Liver (tissue), 9 donors: ENCODE measurements around the gene TINAG. TPM values are rescaled to one million over a fixed set of nuclear protein-coding genes. Genes with fewer than 3 reads are reported as not detected.

Experiments used
- DNase-seq: peaks from one replicate; pipeline ENCODE4 v3.0.0-alpha.2; 2017; ENCODE audit warnings: low spot score
- H3K27ac ChIP-seq, 2 donors: one replicate each; pipeline ENCODE4 v1.7.0; 2013; ENCODE audit warnings: inconsistent platforms in 2 of 2, low read length in 2 of 2, control low read depth in 1 of 2, low read depth in 1 of 2, mild to moderate bottlenecking in 1 of 2
- H3K27me3 ChIP-seq, 4 donors: one replicate each; pipeline versions ENCODE4 v1.6.1 to v1.7.0; 2013; ENCODE audit warnings: low read length in 3 of 4, inconsistent platforms in 1 of 4, mild to moderate bottlenecking in 1 of 4, moderate library complexity in 1 of 4; ENCODE audit not compliant: control insufficient read depth in 4 of 4, insufficient read depth in 4 of 4
- H3K36me3 ChIP-seq, 4 donors: one replicate each; pipeline versions ENCODE4 v1.6.1 to v1.7.0; 2013; ENCODE audit warnings: low read length in 3 of 4, mild to moderate bottlenecking in 3 of 4, low read depth in 1 of 4, moderate library complexity in 1 of 4; ENCODE audit not compliant: control insufficient read depth in 4 of 4, insufficient read depth in 3 of 4
- H3K4me1 ChIP-seq, 4 donors: one replicate each; pipeline versions ENCODE4 v1.6.1 to v1.7.0; 2013; ENCODE audit warnings: low read length in 3 of 4, mild to moderate bottlenecking in 3 of 4, moderate library complexity in 1 of 4; ENCODE audit not compliant: control insufficient read depth in 4 of 4, insufficient read depth in 4 of 4
- H3K4me3 ChIP-seq, 3 donors: one replicate each; pipeline versions ENCODE4 v1.6.1 to v1.7.0; 2013; ENCODE audit warnings: low read length in 3 of 3, control low read depth in 1 of 3, low read depth in 1 of 3, mild to moderate bottlenecking in 1 of 3
- H3K9ac ChIP-seq, 2 donors: one replicate each; pipeline ENCODE4 v1.7.0; 2013; ENCODE audit warnings: low read length in 2 of 2, mild to moderate bottlenecking in 2 of 2, moderate library complexity in 2 of 2, control low read depth in 1 of 2, low read depth in 1 of 2
- H3K9me3 ChIP-seq, 4 donors: one replicate each; pipeline versions ENCODE4 v1.6.1 to v1.7.0; 2013; ENCODE audit warnings: low read length in 3 of 4; ENCODE audit not compliant: control insufficient read depth in 4 of 4
- CTCF ChIP-seq: fragments of 150-350 bp; IDR thresholded peaks from 2 replicates; pipeline ENCODE4 v1.5.1; 2017; ENCODE audit warnings: improper control_type of control experiment, low read depth, low read length; ENCODE audit not compliant: missing input control
- EGR1 ChIP-seq, 2 donors: IDR thresholded peaks; 2 replicates each; pipeline ENCODE4 v1.6.1; 2016 to 2018; ENCODE audit warnings: antibody characterized with exemption in 2 of 2, low read depth in 2 of 2
- FOXA1 ChIP-seq: IDR thresholded peaks from 2 replicates; pipeline ENCODE4 v1.6.1; 2016; ENCODE audit warnings: antibody characterized with exemption
- FOXA2 ChIP-seq: IDR thresholded peaks from 2 replicates; pipeline ENCODE4 v1.6.1; 2016; ENCODE audit warnings: antibody characterized with exemption
- GABPA ChIP-seq, 2 donors: IDR thresholded peaks in 1 of 2; conservative IDR thresholded peaks in 1 of 2; 2 replicates each; pipeline ENCODE4 v1.6.1; 2016; ENCODE audit warnings: antibody characterized with exemption in 2 of 2, mild to moderate bottlenecking in 1 of 2, moderate library complexity in 1 of 2
- HNF4A ChIP-seq, 2 donors: conservative IDR thresholded peaks; 2 replicates each; pipeline ENCODE4 v1.6.1; 2016; ENCODE audit warnings: antibody characterized with exemption in 2 of 2, mild to moderate bottlenecking in 2 of 2
- HNF4G ChIP-seq: IDR thresholded peaks from 2 replicates; pipeline ENCODE4 v1.6.1; 2016; ENCODE audit warnings: antibody characterized with exemption
- JUND ChIP-seq, 2 donors: IDR thresholded peaks; 2 replicates each; pipeline ENCODE4 v1.6.1; 2016; ENCODE audit warnings: antibody characterized with exemption in 2 of 2
- MAX ChIP-seq: IDR thresholded peaks from 2 replicates; pipeline ENCODE4 v1.6.1; 2016; ENCODE audit warnings: antibody characterized with exemption
- NR2F2 ChIP-seq: IDR thresholded peaks from 2 replicates; pipeline ENCODE4 v1.6.1; 2016; ENCODE audit warnings: antibody characterized with exemption
- RAD21 ChIP-seq, 2 donors: IDR thresholded peaks; 2 replicates each; pipeline ENCODE4 v1.6.1; 2016; ENCODE audit warnings: antibody characterized with exemption in 2 of 2, mild to moderate bottlenecking in 2 of 2
- RXRA ChIP-seq, 2 donors: IDR thresholded peaks; 2 replicates each; pipeline ENCODE4 v1.6.1; 2017 to 2018; ENCODE audit warnings: antibody characterized with exemption in 2 of 2, mild to moderate bottlenecking in 1 of 2
- SP1 ChIP-seq: IDR thresholded peaks from 2 replicates; pipeline ENCODE4 v1.6.1; 2018; ENCODE audit warnings: antibody characterized with exemption, mild to moderate bottlenecking
- TAF1 ChIP-seq: conservative IDR thresholded peaks from 2 replicates; pipeline ENCODE4 v1.6.1; 2016; ENCODE audit warnings: antibody characterized with exemption, mild to moderate bottlenecking
- YY1 ChIP-seq: IDR thresholded peaks from 2 replicates; pipeline ENCODE4 v1.6.1; 2016; ENCODE audit warnings: antibody characterized with exemption, mild to moderate bottlenecking
- WGBS: extraction: QIAGEN DNeasy Blood & Tissue Kit; methylation state at CpG from one replicate; pipeline ENCODE4 v1.1.7; 2013; 5-methylcytosine and 5-hydroxymethylcytosine counted together
- polyA plus RNA-seq, 2 donors: library from polyadenylated mRNA; stranded (reverse) in 1 of 2; unstranded in 1 of 2; fragments of 200-250 nt in 1 of 2; fragments of >200 nt in 1 of 2; fragmentation: Nextera tagmentation in 1 of 2; extraction: Ambion mirVana in 1 of 2; gene quantifications; one replicate each; pipeline versions ENCODE4 v1.2.1 to v1.2.3, GENCODE V29; 2013 to 2015
- total RNA-seq, 2 donors: library from RNA; depleted of rRNA; stranded (reverse); fragments of >200 nt; gene quantifications; one replicate each; pipeline ENCODE4 v1.2.3, GENCODE V29; 2014
- TF ChIP-seq, protein P1 (sequence below): IDR thresholded peaks from 2 replicates; pipeline ENCODE4 v1.6.1; 2016; ENCODE audit warnings: antibody characterized with exemption
- TF ChIP-seq, protein P2 (sequence below): IDR thresholded peaks from 2 replicates; pipeline ENCODE4 v1.6.1; 2016; ENCODE audit warnings: antibody characterized with exemption, mild to moderate bottlenecking
- TF ChIP-seq, protein P3 (sequence below): IDR thresholded peaks from 2 replicates; pipeline ENCODE4 v1.6.1; 2016; ENCODE audit warnings: antibody characterized with exemption
- donor health status: healthy.
- donor health status: healthy.
- donor health status: healthy.
- donor health status: healthy.
- donor health status: healthy.

The TINAG gene
- total and polyA plus RNA-seq, 4 donors: not detected

DNA sequence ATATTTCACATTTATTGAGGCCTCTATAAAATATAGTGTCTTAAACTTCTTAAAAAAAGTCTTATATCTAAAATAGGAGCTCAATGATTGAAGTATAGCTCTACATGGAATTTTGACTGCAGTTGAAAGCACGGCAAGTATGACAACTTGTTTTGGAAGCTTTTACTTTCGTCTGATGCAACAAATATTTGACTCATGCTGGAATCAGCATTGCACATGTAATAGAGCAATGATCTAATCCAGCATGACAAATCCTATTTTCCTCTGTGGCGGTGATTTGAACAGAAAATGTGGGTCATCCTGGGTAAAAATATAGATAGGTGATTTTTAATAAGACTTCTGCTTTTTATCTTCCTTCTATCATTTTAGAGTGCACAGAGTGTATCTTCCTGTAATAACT lies 111.6 kb downstream of the TINAG start:
- TF ChIP-seq JUND (IDR thresholded peaks at IDR 0.05) (no peak), FOXA1 (no peak), EGR1 (IDR thresholded peaks at IDR 0.05; ENCODE audit: low read depth in 2 of 2) (no peak), GABPA (IDR thresholded peaks at IDR 0.05 in 1 of 2, conservative IDR thresholded peaks at IDR 0.05 in 1 of 2) (no peak), RAD21 (IDR thresholded peaks at IDR 0.05) (no peak), HNF4A (conservative IDR thresholded peaks at IDR 0.05) (no peak), YY1 (no peak), SP1 (no peak), NR2F2 (no peak), FOXA2 (no peak), RXRA (IDR thresholded peaks at IDR 0.05) (no peak), CTCF (no peak), MAX (no peak), HNF4G (no peak), TAF1 (no peak)
- TF ChIP-seq, protein P1, sequence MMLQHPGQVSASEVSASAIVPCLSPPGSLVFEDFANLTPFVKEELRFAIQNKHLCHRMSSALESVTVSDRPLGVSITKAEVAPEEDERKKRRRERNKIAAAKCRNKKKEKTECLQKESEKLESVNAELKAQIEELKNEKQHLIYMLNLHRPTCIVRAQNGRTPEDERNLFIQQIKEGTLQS: no peak
- TF ChIP-seq, protein P2, sequence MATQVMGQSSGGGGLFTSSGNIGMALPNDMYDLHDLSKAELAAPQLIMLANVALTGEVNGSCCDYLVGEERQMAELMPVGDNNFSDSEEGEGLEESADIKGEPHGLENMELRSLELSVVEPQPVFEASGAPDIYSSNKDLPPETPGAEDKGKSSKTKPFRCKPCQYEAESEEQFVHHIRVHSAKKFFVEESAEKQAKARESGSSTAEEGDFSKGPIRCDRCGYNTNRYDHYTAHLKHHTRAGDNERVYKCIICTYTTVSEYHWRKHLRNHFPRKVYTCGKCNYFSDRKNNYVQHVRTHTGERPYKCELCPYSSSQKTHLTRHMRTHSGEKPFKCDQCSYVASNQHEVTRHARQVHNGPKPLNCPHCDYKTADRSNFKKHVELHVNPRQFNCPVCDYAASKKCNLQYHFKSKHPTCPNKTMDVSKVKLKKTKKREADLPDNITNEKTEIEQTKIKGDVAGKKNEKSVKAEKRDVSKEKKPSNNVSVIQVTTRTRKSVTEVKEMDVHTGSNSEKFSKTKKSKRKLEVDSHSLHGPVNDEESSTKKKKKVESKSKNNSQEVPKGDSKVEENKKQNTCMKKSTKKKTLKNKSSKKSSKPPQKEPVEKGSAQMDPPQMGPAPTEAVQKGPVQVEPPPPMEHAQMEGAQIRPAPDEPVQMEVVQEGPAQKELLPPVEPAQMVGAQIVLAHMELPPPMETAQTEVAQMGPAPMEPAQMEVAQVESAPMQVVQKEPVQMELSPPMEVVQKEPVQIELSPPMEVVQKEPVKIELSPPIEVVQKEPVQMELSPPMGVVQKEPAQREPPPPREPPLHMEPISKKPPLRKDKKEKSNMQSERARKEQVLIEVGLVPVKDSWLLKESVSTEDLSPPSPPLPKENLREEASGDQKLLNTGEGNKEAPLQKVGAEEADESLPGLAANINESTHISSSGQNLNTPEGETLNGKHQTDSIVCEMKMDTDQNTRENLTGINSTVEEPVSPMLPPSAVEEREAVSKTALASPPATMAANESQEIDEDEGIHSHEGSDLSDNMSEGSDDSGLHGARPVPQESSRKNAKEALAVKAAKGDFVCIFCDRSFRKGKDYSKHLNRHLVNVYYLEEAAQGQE: no peak
- TF ChIP-seq, protein P3, sequence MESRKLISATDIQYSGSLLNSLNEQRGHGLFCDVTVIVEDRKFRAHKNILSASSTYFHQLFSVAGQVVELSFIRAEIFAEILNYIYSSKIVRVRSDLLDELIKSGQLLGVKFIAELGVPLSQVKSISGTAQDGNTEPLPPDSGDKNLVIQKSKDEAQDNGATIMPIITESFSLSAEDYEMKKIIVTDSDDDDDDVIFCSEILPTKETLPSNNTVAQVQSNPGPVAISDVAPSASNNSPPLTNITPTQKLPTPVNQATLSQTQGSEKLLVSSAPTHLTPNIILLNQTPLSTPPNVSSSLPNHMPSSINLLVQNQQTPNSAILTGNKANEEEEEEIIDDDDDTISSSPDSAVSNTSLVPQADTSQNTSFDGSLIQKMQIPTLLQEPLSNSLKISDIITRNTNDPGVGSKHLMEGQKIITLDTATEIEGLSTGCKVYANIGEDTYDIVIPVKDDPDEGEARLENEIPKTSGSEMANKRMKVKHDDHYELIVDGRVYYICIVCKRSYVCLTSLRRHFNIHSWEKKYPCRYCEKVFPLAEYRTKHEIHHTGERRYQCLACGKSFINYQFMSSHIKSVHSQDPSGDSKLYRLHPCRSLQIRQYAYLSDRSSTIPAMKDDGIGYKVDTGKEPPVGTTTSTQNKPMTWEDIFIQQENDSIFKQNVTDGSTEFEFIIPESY: no peak
- WGBS: 67% methylated on average over 3 of the region's 3 CpGs
- H3K9ac ChIP-seq: no peak overlapping the region
- H3K4me3 ChIP-seq: no peak overlapping the region
- DNase-seq: no peak
- no peak overlapping the region for H3K27ac ChIP-seq
- H3K36me3 ChIP-seq: no peaks in the 10 kb centered on the region
- no peaks in the 10 kb centered on the region for H3K9me3 ChIP-seq
- no peaks in the 10 kb centered on the region for H3K4me1 ChIP-seq
- no peaks in the 10 kb centered on the region for H3K27me3 ChIP-seq
